NCI-H1436 treated with DMSO at 0.1 percent for 48 hours (cell line): Measurements from ENCODE around the gene LRRC70.
"Not testable (repeated sequence)": the region's sequence is repeated elsewhere in the genome, so short reads cannot be mapped to it uniquely, and the experiment has no call there.

Source experiments
- DNase-seq: peaks from one replicate; lab custom pipeline; 2025; lab: John Stamatoyannopoulos, UW

LRRC70 gene

DNA sequence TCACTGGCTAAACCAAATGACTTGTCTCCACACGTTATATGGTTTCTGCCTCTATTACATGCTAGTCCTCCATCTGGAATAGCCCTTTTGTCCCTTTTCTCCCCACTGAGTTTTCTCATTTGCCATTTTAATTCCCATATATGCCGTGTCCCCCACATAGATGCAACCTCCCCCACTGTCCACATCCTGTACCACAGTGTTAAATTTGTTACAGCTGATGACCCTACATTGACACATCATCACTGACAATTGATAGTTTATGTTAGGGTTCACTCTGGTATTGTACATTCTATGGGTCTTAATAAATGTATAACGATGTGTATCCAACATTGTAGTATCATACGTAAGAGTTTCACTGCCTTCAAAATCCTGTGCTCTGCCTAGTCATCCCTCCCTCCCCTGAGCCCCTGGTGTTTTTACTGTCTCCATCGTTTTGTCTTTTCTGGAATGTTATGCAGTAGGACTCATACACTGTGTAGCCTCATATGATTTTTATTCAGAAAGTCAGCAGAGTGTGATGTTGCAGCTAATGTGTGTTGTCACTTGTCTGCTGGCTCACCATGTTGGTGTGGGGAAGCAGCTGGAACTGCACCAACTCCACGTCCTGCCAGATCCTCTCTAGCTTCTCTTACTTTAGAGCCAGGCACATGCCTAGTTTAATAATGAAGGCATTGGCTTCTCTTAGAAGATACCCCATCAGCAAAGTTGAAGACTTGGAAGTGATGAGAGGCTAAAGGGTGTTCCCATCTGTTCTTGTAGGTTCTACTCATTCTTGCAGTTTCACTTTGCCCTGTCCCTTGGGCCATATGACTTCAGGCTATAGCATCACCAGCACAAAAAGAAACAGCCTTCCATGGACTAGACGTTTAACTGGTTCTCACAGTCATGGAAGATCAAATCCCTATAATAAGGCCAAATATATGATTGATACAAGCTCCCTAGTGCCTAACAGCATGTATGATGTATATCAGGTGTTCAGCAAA is 30.2 kb downstream of the LRRC70 start:
- DNase-seq, result no peak

DNA sequence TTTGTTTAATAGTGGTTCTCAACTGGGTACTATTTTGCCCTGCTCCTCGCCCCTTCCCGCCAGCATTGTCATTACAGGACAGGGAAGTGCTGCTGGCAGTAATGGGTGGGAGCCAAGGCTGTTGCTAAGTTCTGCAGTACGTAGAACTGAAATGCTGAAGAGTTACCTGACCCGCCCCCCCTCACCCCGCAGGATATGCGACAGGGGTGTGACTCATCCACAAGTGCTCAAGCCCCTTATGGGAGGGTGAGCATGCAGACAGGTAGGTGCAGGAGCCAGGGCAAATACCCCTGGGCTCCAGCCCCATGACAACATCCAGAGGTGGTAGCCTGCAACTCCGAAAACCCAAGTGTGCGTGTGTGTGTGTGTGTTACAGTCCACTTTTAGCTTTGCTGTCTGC is 35.7 kb downstream of the LRRC70 start:
- no peak for DNase-seq

DNA sequence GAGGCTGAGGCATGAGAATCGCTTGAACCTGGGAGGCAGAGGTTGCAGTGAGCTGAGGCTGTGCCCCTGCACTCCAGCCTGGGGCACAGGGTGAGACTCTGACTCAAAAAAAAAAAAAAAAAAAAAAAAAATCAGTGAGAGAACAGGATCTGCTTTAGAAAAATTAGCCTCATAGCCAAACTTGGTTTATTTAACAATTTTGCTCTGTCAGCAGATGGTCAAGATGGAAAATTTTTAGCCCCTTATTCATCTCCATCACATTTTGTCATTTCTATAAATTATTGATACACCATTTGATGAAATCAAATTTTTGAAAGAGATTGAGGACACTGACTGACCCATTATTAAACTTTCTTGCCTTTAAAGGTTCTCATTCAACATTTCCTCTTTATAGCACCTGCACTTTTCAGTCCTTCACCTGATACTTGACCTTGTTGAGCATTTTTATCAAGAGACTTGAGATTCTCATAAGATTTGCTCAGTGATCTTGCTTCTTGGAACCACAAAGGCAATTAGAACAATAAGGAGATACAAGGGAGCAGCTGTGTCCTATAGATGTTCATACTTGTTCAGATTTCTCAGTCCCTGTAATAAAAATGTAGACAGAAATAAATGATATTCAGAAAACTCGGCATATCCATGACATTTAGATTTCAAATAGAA is 38.1 kb downstream of the LRRC70 start:
- DNase-seq, result no peak

DNA sequence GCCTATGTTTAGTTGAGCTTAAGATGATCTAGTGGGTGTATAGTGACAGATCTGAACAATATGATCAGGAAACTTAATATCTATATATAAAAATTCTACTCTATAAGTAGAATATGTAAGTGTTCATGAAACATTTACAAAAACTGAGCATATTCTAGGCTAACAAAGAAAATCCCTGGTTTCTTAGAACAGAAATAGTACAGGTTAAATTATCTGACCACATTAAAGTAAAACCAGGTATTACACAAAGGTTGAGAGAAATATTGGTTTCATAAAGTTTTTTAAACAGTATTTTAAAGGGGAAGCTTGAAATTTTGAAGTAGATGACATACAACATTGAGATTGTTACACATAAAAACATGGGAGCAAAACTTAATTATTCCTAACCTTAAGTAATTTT is 39.3 kb downstream of the LRRC70 start:
- no peak for DNase-seq

DNA sequence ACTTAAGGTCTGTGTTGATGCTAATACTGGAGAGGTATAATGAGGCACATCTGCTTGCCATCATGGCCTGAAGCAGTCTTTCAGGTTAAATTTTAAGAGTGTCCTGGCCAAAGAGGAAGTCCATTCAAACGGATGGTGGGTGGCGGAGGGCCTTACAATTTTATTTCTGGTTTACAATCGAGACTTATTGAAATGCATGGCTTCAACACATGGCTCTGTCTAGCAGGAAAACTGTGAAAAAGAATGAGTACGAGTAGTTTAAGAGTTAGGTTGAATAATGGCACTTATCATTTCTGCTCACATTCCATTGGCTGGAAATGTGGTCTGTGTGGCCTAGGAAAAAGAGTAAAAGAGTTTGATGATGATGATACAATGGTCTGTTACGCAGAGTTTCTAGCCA is 42.1 kb downstream of the LRRC70 start:
- DNase-seq, result no peak

DNA sequence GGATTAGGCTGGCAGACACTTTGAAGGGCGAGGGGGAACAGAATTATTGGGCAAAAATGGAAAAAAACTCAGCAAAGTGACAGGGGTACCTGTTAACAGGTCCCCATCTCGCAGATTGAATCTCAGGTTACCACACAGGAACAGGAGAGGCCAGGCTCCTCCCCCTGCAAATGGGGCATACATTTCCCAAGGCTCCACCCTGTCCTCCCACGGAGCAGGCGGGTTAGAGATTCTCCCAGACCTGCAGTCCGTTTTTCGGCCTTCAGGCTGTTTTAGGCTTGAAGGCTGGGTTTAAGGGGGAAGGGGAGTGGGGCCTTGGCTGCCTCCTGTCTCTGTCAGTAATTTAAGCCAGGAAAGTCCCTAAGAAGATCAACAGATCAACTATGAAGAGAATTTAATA is 42.7 kb downstream of the LRRC70 start:
- DNase-seq, result no peak

DNA sequence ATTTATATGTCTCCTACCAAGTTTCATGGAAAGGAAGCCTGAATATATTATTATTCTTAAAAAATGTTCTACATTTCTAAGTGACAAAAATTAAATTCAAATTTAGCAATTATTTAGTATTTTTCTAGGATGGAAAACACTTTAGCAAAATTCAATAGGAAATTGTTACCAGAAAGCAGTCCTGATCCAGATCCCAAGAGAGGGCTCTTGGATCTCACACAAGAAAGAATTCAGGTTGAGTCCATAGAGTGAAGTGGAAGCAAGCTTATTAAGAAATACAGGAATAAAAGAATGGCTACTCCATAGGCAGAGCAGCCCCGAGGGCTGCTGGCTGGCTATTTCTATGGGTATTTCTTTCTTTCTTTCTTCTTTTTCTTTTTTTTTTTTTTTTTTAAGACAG is 44.7 kb downstream of the LRRC70 start:
- no peak for DNase-seq

DNA sequence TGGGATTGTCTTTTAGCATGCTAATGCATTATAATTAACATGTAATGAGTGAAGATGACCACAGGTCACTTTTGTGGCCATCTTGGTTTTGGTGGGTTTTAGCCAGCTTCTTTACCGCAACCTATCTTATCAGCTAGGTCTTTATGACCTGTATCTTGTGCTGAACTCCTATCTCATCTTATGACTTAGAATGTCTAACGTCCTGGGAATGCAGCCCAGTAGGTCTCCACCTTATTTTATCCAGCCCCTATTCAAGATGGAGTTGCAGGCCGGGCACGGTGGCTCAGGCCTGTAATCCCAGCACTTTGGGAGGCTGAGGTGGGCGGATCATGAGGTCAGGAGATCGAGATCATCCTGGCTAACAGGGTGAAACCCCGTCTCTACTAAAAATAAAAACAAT is 45.8 kb downstream of the LRRC70 start:
- not testable (repeated sequence) for DNase-seq

DNA sequence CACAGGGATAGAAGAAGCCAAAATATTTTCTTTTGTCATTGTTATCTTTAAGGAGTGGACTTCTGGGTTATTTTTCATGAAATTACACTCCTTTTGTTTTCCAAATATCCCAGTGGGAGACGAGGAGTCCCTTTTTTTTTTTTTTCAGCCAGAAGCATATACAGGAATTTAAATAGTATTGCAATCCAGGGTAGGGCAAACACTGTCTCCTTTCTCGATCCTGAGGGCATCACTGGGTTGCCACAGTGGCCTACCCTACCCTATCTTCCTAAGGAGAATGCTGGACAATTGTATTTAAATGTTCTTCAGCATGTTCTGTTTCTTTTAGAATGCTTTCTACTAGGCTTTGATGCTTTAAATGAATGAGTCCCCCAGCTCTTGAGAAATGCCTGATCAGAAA is 47.9 kb downstream of the LRRC70 start:
- no peak for DNase-seq

DNA sequence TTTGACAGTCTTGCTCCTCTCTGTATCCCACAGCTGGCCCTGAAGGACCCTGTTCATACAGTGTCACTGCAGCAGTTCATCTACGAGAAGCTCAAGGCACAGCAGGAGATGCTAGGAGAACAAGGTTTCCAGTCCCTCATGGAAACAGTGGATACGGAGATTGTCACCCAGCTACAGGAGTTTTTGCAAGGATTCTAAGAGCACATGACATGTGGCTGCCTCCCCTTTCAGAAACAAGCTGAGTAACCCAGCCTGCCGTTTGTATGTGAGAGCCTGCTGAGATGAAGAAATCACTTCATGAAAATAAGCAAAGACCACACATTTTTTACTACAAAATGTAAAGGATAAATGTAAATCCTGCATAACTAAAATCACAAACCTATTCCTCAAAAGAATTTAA is 48.5 kb downstream of the LRRC70 start:
- no peak for DNase-seq

DNA sequence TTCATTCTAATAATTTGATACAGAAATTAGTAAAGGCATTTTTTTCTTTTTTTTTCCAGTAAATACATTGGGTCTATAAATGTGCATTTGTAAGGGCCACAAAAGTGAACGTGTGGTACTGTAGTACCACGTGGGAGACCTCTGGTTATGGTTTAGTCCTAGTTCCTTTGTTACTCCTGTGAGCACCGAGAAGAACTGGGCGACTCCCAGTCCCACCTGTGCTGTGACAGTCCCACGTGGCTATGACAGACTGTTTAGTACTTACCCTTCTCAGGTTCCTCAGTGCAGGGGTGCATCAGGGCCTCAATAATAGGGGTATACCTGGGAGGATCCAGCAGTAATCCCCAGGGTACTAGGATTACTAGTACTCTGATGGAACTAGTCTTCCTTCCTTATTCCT is 49.3 kb downstream of the LRRC70 start:
- no peak for DNase-seq
